ELF-1 (cell line): ENCODE results near the gene PTF1A.

Experiments used
- DNase-seq: peaks from one replicate; pipeline ENCODE4 v3.0.0-alpha.2; 2016; ENCODE audit warnings: low read depth, low spot score

The PTF1A gene

DNA sequence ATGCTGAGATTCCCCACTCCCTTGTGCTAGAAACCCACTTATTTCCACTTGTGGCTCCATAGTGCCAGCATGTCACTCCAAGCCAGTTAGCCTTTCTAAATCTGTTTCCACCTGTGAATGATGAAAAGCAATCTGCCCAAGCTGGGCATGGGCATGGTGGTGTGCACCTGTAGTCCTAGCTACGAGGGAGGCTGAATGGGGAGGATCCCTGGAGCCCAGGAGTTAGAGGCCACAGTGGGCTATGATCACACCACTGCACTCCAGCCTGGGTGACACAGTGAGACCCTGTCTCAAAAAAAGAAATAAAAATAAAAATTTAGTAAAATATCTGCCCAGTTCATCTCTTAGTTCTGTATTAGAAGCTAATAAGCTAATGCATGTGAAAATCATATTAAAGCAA lies 5.0 kb upstream of the PTF1A start:
- no peak for DNase-seq

DNA sequence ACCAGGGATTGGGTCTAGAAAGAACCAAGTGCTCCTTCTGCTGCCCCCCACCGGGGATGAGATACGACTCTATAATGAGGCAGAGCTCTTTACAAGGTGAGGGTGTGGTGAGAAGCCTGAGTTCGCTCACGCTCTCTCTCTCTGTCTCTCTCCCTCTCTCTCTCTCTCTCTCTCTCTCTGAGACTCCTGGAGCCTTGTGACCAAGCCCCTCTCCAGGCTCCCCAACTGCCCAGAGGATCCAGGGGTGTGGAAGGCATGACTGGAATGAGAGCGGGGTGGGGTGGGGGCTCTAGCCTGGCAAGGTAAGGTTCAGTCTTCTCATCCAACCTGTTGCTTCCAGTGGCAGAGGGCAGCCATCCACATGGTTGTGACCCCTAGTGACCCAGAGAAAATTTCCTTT lies 3.1 kb upstream of the PTF1A start:
- DNase-seq, result no peak

- DNase-seq, result no peak
Measured at GRCh38 chr10:23190872-23191763, 994 bp upstream of the PTF1A start.

- DNase-seq, result no peak
Measured at GRCh38 chr10:23192712-23193434, 761 bp downstream of the PTF1A start.

GRCh38 chr10:23193435-23194074 lies 1.4 kb downstream of the PTF1A start:
- DNase-seq, result no peak

DNA sequence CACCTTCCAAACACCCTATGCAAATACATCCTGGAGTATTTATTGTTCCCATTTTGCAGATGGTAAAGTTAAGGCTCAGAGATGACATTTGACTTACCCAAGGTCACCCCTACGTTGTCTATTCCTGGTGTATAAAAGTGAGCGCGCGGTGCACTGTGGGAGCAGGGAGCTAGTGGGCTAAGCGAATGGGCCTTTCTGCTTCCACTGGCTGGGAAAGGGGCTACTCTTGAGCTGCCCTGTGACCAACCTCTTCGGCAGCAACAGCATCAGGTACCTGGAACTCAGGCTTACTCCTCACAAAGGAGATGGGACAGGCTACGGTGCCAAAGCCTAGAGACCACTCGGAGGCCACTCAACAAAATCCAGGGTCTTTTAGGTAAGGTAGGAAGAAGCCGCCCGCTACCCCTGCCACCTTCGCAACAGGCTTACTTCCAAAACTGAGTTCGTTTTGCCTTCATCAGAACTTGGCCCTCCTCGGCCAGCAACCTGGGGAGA lies 2.4 kb downstream of the PTF1A start:
- no peak for DNase-seq

- no peak for DNase-seq
Measured at GRCh38 chr10:23194966-23195845, 3.1 kb downstream of the PTF1A start.

GRCh38 chr10:23195846-23196600 lies 3.9 kb downstream of the PTF1A start:
- no peak for DNase-seq

GRCh38 chr10:23196915-23197314 lies 4.8 kb downstream of the PTF1A start:
- DNase-seq, result no peak

DNA sequence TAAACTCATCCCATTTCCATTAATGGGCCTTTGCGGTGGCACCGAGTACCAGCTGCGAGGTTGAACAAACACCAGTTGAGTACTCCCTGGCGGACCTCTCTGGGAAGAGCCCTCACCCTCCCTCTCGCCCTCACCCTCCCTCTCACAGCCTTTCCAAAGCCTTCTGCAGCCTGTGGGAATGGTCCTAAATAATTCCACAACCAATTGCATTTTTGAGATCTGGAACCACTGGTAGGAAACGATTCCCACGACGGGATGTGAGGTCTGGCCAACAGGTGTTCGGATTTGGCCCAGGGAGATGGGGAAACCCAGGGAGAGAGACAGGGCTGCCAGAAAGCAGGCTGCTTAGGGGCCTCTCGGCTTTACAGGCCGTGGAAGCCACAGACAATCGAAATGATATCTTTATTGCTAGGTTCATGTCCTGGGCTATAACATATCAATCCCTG lies 5.3 kb downstream of the PTF1A start:
- no peak for DNase-seq

DNA sequence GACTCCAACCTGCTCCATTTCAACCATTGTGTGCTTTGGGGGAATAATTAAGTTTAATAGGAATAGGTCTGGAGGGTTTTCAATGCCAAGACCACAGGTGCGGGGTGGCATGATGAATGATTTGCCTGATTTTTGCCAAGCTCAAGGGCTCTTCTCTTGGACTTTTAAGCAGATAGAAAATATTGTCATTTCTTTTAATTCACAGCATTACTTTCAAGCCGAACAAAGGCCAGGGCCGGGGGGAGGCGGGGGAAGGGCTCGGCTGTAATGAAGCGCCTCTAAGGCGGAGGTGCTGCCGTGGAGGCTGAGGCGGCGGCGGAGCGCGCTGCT lies 6.5 kb downstream of the PTF1A start:
- DNase-seq, result no peak

GRCh38 chr10:23198940-23199767 lies 7.0 kb downstream of the PTF1A start:
- DNase-seq, result peak; percentile 72

GRCh38 chr10:23199768-23200511 lies 7.8 kb downstream of the PTF1A start:
- no peak for DNase-seq

DNA sequence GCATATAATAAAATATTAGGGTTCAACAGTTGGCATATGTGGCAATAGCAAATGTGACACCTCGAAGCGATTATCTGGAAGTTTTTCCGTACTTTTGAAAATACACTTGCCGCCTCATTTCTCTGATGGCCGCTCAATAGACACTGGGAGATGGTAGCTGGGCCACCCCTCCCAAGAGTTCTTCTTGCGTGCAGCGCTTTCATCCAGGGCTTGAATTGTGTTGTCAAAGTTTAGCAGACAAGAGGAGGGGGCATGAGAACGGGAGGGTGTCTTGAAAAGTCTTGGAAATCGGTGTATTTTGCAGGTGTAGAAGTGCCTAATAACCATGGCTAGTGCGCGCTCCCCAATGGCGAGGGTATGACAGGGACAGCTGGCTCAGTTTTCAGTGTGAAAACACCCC lies 8.5 kb downstream of the PTF1A start:
- no peak for DNase-seq

DNA sequence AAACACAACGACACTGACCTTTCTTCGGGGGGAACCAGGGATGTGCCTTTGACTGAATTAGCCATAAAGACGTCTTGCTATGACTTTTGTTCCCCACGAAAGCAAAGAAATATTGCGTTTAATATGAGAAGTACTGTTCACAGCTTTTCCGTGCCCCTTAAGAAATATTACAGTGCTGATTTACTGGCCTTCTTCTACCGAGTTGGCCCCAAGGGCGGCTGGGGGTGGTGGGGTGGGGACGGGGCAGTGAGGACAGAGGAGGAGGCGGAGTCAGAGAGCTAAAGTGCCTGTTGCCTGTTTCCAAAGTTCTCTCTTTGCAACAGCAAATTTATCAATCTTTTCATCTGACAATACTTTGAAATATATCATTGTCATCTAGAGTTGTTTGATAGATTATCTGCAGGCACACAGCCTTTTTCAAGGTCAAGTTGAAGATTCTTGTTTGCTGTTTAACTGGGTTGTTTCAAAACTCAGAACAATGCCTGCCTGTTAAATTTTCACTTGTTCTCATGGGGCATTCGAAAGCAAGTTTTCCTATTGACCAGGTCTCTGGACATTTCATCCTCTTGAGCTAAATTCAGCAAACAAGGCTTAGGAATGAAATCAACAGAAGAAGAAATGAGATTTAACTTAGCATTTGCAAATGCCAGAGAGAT lies 9.0 kb downstream of the PTF1A start:
- DNase-seq, result no peak

DNA sequence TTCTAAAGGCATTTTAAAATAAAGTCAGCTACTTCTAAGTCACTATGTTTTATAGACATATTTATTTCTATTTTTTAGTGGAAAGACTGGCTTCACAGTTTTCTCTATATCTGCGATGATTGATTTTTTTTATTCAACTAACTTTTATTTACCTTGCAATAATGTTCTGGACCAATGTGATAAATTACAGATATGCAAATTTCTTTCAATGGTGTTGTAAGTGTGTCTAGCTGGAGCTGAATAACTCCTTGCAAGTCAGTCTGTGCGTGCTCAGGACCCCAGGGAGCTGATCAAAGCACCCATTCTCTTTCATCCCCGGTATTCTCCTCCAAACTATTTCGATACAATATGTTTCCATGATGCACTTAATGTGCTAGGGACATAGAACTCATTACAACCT lies 9.7 kb downstream of the PTF1A start:
- DNase-seq, result no peak

DNA sequence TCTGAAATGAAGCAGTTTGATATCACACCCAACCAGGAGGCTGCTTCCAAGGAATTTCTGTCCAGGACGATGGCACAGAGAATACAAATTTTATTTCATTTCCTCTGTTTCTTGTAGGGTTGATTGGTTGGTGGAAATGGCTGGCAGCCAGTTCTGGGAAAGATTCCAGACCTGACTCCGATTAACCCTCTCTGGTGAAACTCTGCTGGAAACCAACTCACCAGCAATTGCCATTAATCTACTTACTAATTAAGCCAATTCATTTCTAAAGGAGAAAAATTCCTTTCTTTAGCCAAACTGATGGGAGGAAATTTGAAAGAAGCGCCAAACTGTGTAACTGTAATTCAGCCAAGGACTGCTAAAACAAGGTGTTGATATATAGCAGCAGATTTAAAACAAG lies 10.7 kb downstream of the PTF1A start:
- DNase-seq, result no peak
